ENCODE measurements around the gene IZUMO4.
"Not testable (repeated sequence)": the region's sequence is repeated elsewhere in the genome, so short reads cannot be mapped to it uniquely, and the experiment has no call there.

IZUMO4 gene

DNA sequence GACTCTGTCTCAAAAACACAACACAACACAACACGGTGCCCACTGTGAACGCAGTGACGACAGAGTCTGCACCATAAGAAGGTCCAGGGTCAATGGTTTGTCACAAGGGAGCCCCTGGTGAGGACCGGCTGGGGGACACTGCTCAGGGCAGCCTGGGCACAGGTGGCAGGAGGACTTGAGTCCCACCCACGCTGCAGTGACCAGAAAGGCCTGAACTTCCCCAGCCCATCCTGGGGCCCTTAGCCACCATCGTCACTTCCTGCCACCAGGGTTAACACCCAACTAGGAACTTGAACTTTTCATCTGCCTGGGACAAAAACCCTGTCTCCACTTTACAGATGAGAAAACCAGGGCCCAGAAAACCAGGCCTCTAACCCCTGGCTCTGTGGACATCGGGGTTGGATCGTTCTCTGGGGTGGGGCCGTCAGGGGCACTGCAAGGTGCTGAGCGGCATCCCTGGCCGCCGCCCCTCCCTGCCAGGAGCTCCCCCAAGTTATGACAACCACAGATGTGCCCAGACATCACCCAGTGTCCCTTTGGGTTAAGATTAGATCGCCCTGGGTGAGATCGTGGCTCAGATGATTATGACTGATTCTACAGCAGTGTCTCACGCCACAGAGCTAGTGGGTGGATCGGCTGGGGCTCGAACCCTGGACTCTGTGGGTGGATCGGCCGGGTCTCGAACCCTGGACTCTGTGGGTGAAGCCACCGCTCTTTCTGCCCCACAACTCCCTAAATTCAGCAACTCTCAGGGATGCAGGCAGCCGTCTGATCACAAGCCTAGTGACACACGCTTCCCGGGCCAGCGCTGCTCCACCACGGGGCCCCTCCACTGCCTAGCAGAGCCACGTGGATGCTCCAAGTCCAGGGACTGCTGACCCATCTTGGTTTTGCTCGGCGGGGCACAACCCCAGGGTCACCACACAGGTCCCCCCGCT is 14.6 kb upstream of the IZUMO4 start:
- Histone ChIP-seq H3K36me3 (ENCODE audit: insufficient read depth, low read length) (peaks cover 75% of the 10 kb centered on the region), H3K27me3 (ENCODE audit: insufficient read depth, low read length, poor library complexity) (no peaks in the 10 kb centered on the region), H3K4me1 (ENCODE audit: insufficient read depth, low read length) (peaks cover 85% of the 10 kb centered on the region), H4K20me1 (ENCODE audit: insufficient read depth, low read length) (peaks cover 64% of the 10 kb centered on the region), H3K9ac (ENCODE audit: low read depth, low read length) (peak overlapping the region; percentile 86), H2AFZ (ENCODE audit: low read depth, low read length) (no peak overlapping the region), H3K79me2 (ENCODE audit: insufficient read depth, low read length) (peaks cover 90% of the 10 kb centered on the region), H3K4me2 (ENCODE audit: insufficient read depth, low read length) (peak overlapping the region; percentile 74), H3K9me3 (ENCODE audit: insufficient read depth, low read length, severe bottlenecking) (no peaks in the 10 kb centered on the region), H3K27ac (ENCODE audit: low read length) (peak overlapping the region; percentile 95), H3K4me3 (ENCODE audit: low read depth in 1 of 2, low read length in 2 of 2) (peak overlapping the region; percentile 34 to 67)
- DNase-seq (no peak), ATAC-seq (ENCODE audit: insufficient read depth, low read depth) (no peak)
- TF ChIP-seq EZH2 (IDR thresholded peaks at IDR 0.05; ENCODE audit: borderline replicate concordance, low read depth, low read length, severe bottlenecking) = no peak
- TF ChIP-seq, protein P1, sequence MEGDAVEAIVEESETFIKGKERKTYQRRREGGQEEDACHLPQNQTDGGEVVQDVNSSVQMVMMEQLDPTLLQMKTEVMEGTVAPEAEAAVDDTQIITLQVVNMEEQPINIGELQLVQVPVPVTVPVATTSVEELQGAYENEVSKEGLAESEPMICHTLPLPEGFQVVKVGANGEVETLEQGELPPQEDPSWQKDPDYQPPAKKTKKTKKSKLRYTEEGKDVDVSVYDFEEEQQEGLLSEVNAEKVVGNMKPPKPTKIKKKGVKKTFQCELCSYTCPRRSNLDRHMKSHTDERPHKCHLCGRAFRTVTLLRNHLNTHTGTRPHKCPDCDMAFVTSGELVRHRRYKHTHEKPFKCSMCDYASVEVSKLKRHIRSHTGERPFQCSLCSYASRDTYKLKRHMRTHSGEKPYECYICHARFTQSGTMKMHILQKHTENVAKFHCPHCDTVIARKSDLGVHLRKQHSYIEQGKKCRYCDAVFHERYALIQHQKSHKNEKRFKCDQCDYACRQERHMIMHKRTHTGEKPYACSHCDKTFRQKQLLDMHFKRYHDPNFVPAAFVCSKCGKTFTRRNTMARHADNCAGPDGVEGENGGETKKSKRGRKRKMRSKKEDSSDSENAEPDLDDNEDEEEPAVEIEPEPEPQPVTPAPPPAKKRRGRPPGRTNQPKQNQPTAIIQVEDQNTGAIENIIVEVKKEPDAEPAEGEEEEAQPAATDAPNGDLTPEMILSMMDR (IDR thresholded peaks at IDR 0.05; ENCODE audit: borderline replicate concordance, extremely low read depth, low read length, poor library complexity, severe bottlenecking) = no peak

DNA sequence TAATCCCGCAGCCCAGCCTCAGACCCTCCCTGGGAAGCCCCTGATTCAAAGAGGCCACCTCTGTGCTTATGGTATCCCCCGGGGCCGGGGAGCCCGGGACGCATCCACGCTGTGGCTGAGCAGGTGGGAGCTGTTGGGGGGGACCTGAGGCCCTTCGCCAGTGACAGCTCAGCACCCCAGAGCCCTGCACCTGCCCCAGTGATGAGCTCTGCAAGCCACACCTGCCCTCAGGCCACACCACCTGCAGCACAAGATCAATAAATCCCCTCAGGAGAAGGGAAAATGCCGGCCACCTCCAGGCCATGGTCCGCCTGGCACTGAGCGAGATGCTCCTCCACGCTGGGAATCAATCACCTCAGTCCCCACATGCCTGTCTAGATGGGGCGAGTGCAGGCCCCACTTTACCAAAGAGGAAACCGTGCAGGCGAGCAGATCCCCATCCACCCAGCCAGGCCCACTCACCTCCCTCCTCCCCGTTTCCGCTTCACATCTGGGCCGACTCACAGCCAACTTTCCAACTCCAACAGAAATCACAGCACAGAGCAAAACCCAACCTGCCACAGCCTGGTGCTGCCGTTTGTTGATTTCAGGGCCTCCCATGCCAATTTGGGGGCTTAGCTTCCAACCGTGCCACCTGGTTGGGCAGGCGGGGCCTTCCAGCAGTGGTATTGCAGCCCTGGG is 13.4 kb upstream of the IZUMO4 start:
- Histone ChIP-seq H3K79me2 (ENCODE audit: insufficient read depth, low read length) (peaks cover 89% of the 10 kb centered on the region), H3K27ac (ENCODE audit: low read length) (peak overlapping the region; percentile 95)

DNA sequence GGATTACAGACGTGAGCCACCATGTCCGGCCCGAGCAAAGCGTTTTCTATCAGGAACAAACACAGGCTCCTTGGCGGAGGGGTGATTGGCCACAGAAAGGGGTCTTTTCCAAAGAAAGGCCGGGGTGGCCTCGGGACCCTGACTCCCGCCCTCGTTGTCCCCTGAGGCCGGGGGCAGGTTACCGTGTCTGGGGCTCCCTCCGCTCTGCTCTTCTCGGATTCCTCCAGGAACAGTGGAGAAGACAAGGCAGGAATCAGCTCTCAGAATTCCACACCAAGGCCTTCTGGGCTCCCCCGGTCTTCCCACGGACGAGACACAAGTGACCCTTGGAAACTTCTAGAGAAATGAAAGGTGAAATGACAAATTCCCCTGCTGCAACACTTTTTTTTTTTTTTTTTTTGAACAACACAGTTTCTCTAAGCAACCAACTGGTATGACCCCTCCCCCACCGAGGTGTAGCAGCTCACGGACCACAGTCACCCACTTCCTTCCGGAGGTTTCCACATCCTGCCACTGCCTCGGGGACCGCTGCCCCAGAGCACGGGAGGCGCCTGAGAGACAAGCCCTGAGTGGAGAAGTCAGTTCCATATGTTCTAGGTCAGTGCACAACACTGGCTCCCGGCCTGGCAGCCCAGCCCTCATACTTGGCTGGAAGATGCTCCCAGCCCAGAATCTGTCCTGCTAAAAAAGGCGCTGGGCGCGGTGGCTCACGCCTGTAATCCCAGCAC is 11.6 kb upstream of the IZUMO4 start:
- TF ChIP-seq, protein P1 (IDR thresholded peaks at IDR 0.05; ENCODE audit: borderline replicate concordance, extremely low read depth, low read length, poor library complexity, severe bottlenecking) = no peak
- no peak for TF ChIP-seq EZH2 (IDR thresholded peaks at IDR 0.05; ENCODE audit: borderline replicate concordance, low read depth, low read length, severe bottlenecking)
- peak overlapping the region; percentile 86 for H3K9ac ChIP-seq (ENCODE audit: low read depth, low read length)

More for the DNA sequence above, 13.4 kb upstream of the IZUMO4 start:
- TF ChIP-seq, protein P1 (IDR thresholded peaks at IDR 0.05; ENCODE audit: borderline replicate concordance, extremely low read depth, low read length, poor library complexity, severe bottlenecking) = no peak
- TF ChIP-seq EZH2 (IDR thresholded peaks at IDR 0.05; ENCODE audit: borderline replicate concordance, low read depth, low read length, severe bottlenecking) = no peak
- Histone ChIP-seq H3K4me3 (ENCODE audit: low read depth in 1 of 2, low read length in 2 of 2) (peak overlapping the region; percentile 34 to 67), H3K9ac (ENCODE audit: low read depth, low read length) (peak overlapping the region; percentile 86), H3K4me1 (ENCODE audit: insufficient read depth, low read length) (peaks cover 92% of the 10 kb centered on the region), H3K36me3 (ENCODE audit: insufficient read depth, low read length) (peaks cover 63% of the 10 kb centered on the region), H3K9me3 (ENCODE audit: insufficient read depth, low read length, severe bottlenecking) (no peaks in the 10 kb centered on the region), H3K4me2 (ENCODE audit: insufficient read depth, low read length) (peak overlapping the region; percentile 74), H3K27me3 (ENCODE audit: insufficient read depth, low read length, poor library complexity) (no peaks in the 10 kb centered on the region), H4K20me1 (ENCODE audit: insufficient read depth, low read length) (peaks cover 53% of the 10 kb centered on the region), H2AFZ (ENCODE audit: low read depth, low read length) (no peak overlapping the region)
- ATAC-seq (ENCODE audit: insufficient read depth, low read depth) = peak; percentile 66
- peak; percentile 92 for DNase-seq

DNA sequence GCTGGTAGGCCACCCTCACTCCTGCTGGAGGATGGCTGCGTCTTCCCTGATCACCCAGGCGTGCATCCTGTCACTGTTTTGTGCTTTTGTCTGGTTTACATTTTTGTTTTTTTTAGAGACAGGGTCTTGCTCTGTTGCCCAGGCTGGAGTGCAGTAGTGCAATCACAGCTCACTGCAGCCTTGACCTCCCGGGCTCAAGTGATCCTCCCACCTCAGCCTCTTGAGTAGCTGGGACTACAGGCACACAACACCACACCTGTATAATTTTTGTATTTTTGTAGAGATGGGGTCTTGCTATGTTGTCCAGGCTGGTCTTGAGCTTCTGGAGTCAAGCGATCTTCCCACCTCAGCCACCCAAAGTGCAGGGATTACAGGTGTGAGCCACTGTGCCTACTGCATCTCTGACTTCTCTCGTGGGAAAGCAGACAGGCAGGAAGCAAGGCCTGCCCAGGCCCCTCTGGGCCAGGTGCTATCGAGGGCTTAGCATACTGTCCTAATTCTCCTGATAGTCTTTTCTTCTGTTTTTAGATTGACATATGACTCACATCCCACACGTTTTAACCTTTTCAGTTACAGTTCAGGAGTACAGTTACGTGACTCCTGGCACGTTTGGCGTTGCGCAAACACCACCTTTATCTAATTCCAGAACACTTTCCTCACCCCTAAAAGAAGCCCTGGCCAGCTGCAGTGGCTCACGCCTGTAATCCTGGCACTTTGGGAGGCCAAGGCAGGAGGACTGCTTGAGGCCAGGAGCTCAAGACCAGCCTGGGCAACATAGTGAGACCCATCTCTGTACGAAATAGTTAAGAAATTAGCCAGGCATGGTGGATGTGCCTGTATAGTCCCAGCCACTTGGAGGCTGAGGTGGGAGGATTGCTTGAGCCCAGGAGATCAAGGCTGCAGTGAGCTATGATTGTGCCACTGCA is 9.8 kb upstream of the IZUMO4 start:
- Histone ChIP-seq H3K4me3 (ENCODE audit: low read depth in 1 of 2, low read length in 2 of 2) (peak overlapping the region in 1 of 2 experiments; percentile 21; a peak in 1 of 4 replicates), H3K9ac (ENCODE audit: low read depth, low read length) (peak overlapping the region; percentile 86), H3K36me3 (ENCODE audit: insufficient read depth, low read length) (peaks cover 42% of the 10 kb centered on the region), H3K27ac (ENCODE audit: low read length) (peak overlapping the region; percentile 95), H4K20me1 (ENCODE audit: insufficient read depth, low read length) (peaks cover 18% of the 10 kb centered on the region), H3K79me2 (ENCODE audit: insufficient read depth, low read length) (peaks cover 85% of the 10 kb centered on the region), H3K4me2 (ENCODE audit: insufficient read depth, low read length) (peak overlapping the region; percentile 46), H3K4me1 (ENCODE audit: insufficient read depth, low read length) (peaks cover 99% of the 10 kb centered on the region)
- not testable (repeated sequence) for H3K27me3 ChIP-seq (ENCODE audit: insufficient read depth, low read length, poor library complexity); H2AFZ ChIP-seq (ENCODE audit: low read depth, low read length); H3K9me3 ChIP-seq (ENCODE audit: insufficient read depth, low read length, severe bottlenecking)
- ATAC-seq (ENCODE audit: insufficient read depth, low read depth) = peak; percentile 12
- peak; percentile 77 for DNase-seq

More for the DNA sequence above, 11.6 kb upstream of the IZUMO4 start:
- Histone ChIP-seq H3K36me3 (ENCODE audit: insufficient read depth, low read length) (peaks cover 55% of the 10 kb centered on the region), H3K4me1 (ENCODE audit: insufficient read depth, low read length) (peaks cover 97% of the 10 kb centered on the region), H3K4me3 (ENCODE audit: low read depth in 1 of 2, low read length in 2 of 2) (peak overlapping the region; percentile 34 to 67), H3K79me2 (ENCODE audit: insufficient read depth, low read length) (peaks cover 87% of the 10 kb centered on the region), H4K20me1 (ENCODE audit: insufficient read depth, low read length) (peaks cover 35% of the 10 kb centered on the region), H2AFZ (ENCODE audit: low read depth, low read length) (no peak overlapping the region), H3K27me3 (ENCODE audit: insufficient read depth, low read length, poor library complexity) (no peaks in the 10 kb centered on the region), H3K9me3 (ENCODE audit: insufficient read depth, low read length, severe bottlenecking) (no peaks in the 10 kb centered on the region), H3K27ac (ENCODE audit: low read length) (peak overlapping the region; percentile 95), H3K4me2 (ENCODE audit: insufficient read depth, low read length) (peak overlapping the region; percentile 74)
- ATAC-seq (ENCODE audit: insufficient read depth, low read depth) (peak; percentile 69), DNase-seq (peak; percentile 98)
